ENCODE results near the gene ZNF304. TPM values are rescaled to one million over a fixed set of nuclear protein-coding genes. Genes with fewer than 3 reads are reported as not detected.

ZNF304 gene
- total and polyA plus RNA-seq, 2 of the 13 experiments (the other 11 are each of a cell fraction or from before 2014, with no cell fraction given): 3.4 to 8.0 TPM

DNA sequence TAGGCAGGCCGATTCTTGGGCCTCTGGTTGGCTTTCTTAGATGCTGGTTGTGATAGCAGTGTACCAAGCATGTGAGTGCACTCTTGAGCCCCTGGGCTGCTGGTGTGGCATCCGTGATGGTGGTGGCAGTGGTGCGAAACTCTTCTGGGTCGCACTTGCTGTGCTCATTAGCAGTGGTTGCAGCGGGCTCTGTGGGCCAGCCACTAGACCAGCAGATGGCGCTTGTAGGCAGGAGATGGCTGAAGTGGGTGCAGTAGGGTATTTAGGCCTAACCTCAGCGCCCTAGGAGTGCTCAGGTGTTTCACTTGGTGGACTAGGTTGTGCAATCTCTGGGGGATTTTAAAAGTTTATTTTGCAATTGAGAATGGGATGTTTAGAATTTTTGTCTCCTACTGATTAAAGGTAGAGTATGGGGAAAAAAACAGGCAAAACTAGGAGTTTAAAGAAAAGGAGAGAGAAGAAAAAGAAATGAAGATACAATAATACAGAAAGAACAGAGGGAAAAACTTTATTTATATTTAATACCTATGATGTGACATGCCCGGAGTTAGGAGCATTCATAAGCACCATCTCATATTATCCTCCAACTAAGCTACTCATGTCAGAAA, 55.5 kb downstream of the ZNF304 start (continued):
- TF ChIP-seq, protein P1, sequence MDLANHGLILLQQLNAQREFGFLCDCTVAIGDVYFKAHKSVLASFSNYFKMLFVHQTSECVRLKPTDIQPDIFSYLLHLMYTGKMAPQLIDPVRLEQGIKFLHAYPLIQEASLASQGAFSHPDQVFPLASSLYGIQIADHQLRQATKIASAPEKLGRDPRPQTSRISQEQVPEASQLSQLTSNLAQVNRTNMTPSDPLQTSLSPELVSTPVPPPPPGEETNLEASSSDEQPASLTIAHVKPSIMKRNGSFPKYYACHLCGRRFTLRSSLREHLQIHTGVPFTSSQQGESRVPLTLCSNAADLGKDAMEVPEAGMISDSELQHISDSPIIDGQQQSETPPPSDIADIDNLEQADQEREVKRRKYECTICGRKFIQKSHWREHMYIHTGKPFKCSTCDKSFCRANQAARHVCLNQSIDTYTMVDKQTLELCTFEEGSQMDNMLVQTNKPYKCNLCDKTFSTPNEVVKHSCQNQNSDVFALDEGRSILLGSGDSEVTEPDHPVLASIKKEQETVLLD (CRISPR knock-in tag; IDR thresholded peaks at IDR 0.05; ENCODE audit: low read depth): no peak
- TF ChIP-seq ZNF24 (IDR thresholded peaks at IDR 0.05) (no peak), BRD4 (CRISPR knock-in tag; IDR thresholded peaks at IDR 0.05) (no peak), HMG20B (CRISPR knock-in tag; conservative IDR thresholded peaks at IDR 0.05) (0 out of 2 replicates have a peak, but pooled peaks have one; percentile 12), HOXA5 (CRISPR knock-in tag; IDR thresholded peaks at IDR 0.05) (no peak), ZNF615 (CRISPR knock-in tag; IDR thresholded peaks at IDR 0.05; ENCODE audit: borderline replicate concordance) (no peak), ETV6 (CRISPR knock-in tag; conservative IDR thresholded peaks at IDR 0.05) (no peak), ZNF101 (CRISPR knock-in tag; IDR thresholded peaks at IDR 0.05; ENCODE audit: borderline replicate concordance, low read depth) (no peak), ZNF292 (CRISPR knock-in tag; IDR thresholded peaks at IDR 0.05; ENCODE audit: borderline replicate concordance, low read depth) (no peak), RELA (CRISPR knock-in tag; IDR thresholded peaks at IDR 0.05) (no peak), HDAC2 (CRISPR knock-in tag; IDR thresholded peaks at IDR 0.05) (0 out of 2 replicates have a peak, but pooled peaks have one; percentile 39), ARHGAP35 (CRISPR knock-in tag; IDR thresholded peaks at IDR 0.05; ENCODE audit: borderline replicate concordance) (no peak)
- TF ChIP-seq, protein P2, sequence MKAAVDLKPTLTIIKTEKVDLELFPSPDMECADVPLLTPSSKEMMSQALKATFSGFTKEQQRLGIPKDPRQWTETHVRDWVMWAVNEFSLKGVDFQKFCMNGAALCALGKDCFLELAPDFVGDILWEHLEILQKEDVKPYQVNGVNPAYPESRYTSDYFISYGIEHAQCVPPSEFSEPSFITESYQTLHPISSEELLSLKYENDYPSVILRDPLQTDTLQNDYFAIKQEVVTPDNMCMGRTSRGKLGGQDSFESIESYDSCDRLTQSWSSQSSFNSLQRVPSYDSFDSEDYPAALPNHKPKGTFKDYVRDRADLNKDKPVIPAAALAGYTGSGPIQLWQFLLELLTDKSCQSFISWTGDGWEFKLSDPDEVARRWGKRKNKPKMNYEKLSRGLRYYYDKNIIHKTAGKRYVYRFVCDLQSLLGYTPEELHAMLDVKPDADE (CRISPR knock-in tag; IDR thresholded peaks at IDR 0.05): no peak
- TF ChIP-seq, protein P3, sequence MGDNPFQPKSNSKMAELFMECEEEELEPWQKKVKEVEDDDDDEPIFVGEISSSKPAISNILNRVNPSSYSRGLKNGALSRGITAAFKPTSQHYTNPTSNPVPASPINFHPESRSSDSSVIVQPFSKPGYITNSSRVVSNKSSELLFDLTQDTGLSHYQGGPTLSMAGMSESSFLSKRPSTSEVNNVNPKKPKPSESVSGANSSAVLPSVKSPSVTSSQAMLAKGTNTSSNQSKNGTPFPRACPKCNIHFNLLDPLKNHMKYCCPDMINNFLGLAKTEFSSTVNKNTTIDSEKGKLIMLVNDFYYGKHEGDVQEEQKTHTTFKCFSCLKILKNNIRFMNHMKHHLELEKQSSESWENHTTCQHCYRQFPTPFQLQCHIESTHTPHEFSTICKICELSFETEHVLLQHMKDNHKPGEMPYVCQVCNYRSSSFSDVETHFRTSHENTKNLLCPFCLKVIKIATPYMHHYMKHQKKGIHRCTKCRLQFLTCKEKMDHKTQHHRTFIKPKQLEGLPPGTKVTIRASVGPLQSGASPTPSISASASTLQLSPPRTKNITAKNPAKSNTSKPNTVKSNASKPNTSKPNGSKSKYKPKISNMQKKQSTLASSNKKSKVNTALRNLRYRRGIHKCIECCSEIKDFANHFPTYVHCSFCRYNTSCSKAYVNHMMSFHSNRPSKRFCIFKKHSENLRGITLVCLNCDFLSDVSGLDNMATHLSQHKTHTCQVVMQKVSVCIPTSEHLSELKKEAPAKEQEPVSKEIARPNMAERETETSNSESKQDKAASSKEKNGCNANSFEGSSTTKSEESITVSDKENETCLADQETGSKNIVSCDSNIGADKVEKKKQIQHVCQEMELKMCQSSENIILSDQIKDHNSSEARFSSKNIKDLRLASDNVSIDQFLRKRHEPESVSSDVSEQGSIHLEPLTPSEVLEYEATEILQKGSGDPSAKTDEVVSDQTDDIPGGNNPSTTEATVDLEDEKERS (CRISPR knock-in tag; IDR thresholded peaks at IDR 0.05): no peak
- TF ChIP-seq, protein P4, sequence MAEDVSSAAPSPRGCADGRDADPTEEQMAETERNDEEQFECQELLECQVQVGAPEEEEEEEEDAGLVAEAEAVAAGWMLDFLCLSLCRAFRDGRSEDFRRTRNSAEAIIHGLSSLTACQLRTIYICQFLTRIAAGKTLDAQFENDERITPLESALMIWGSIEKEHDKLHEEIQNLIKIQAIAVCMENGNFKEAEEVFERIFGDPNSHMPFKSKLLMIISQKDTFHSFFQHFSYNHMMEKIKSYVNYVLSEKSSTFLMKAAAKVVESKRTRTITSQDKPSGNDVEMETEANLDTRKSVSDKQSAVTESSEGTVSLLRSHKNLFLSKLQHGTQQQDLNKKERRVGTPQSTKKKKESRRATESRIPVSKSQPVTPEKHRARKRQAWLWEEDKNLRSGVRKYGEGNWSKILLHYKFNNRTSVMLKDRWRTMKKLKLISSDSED (CRISPR knock-in tag; IDR thresholded peaks at IDR 0.05): no peak
- TF ChIP-seq, protein P5, sequence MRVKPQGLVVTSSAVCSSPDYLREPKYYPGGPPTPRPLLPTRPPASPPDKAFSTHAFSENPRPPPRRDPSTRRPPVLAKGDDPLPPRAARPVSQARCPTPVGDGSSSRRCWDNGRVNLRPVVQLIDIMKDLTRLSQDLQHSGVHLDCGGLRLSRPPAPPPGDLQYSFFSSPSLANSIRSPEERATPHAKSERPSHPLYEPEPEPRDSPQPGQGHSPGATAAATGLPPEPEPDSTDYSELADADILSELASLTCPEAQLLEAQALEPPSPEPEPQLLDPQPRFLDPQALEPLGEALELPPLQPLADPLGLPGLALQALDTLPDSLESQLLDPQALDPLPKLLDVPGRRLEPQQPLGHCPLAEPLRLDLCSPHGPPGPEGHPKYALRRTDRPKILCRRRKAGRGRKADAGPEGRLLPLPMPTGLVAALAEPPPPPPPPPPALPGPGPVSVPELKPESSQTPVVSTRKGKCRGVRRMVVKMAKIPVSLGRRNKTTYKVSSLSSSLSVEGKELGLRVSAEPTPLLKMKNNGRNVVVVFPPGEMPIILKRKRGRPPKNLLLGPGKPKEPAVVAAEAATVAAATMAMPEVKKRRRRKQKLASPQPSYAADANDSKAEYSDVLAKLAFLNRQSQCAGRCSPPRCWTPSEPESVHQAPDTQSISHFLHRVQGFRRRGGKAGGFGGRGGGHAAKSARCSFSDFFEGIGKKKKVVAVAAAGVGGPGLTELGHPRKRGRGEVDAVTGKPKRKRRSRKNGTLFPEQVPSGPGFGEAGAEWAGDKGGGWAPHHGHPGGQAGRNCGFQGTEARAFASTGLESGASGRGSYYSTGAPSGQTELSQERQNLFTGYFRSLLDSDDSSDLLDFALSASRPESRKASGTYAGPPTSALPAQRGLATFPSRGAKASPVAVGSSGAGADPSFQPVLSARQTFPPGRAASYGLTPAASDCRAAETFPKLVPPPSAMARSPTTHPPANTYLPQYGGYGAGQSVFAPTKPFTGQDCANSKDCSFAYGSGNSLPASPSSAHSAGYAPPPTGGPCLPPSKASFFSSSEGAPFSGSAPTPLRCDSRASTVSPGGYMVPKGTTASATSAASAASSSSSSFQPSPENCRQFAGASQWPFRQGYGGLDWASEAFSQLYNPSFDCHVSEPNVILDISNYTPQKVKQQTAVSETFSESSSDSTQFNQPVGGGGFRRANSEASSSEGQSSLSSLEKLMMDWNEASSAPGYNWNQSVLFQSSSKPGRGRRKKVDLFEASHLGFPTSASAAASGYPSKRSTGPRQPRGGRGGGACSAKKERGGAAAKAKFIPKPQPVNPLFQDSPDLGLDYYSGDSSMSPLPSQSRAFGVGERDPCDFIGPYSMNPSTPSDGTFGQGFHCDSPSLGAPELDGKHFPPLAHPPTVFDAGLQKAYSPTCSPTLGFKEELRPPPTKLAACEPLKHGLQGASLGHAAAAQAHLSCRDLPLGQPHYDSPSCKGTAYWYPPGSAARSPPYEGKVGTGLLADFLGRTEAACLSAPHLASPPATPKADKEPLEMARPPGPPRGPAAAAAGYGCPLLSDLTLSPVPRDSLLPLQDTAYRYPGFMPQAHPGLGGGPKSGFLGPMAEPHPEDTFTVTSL (CRISPR knock-in tag; IDR thresholded peaks at IDR 0.05; ENCODE audit: borderline replicate concordance): no peak

Data from HepG2 (cell line).